HG03378 (cell line): ENCODE results near the gene LDLRAD3.
"Not testable (repeated sequence)": the region's sequence is repeated elsewhere in the genome, so short reads cannot be mapped to it uniquely, and the experiment has no call there.

Experiments
- ATAC-seq: cut with Tn5 transposase; IDR thresholded peaks from one replicate; pipeline ENCODE4 v1.9.1; 2021; ENCODE audit warnings: mild to moderate bottlenecking, moderate library complexity; ENCODE audit not compliant: unreplicated experiment

Gene LDLRAD3, protein sequence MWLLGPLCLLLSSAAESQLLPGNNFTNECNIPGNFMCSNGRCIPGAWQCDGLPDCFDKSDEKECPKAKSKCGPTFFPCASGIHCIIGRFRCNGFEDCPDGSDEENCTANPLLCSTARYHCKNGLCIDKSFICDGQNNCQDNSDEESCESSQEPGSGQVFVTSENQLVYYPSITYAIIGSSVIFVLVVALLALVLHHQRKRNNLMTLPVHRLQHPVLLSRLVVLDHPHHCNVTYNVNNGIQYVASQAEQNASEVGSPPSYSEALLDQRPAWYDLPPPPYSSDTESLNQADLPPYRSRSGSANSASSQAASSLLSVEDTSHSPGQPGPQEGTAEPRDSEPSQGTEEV

DNA sequence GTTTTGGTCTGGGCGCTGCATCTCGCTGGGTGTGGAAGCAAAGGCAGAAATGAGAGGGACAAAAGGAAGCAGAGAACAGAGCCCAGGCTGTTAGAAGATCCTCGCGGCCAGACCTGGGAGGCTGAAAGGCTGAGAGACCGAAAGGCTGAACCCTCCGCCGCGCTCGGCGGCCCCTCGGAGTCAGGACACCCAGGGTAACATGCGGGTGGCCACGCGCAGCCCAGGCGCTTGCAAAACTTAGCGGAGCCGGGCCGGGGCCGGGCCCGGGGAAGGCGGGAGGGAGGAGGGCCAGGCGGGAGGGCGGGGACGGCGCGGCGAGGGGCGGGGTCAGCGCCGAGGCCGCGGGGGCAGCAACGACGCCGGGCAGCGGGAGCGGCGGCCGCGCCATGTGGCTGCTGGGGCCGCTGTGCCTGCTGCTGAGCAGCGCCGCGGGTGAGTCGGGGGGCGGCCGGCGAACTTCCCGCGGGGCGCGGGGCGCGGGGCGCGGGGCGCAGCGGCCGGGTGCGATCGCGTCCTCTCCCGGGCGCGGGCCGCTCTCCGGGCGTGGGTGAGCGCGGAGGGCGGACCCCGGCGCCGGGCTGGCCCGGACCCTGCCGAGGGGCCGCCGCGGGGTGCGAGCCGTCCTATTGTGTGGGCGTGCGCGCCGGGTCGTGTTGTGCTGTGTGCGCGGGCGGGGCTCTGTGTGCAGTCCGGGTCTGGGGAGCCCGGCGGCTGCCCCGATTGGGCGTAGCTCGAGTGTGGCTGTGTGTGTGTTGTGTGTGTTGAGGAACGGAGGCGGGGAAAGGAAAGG, at the start of gene LDLRAD3:
LDLRAD3 (plus strand) TSS at position 350 of the 790 bp plus-strand sequence; CDS start at position 387, 37 bp downstream.
- ATAC-seq, result no peak

DNA sequence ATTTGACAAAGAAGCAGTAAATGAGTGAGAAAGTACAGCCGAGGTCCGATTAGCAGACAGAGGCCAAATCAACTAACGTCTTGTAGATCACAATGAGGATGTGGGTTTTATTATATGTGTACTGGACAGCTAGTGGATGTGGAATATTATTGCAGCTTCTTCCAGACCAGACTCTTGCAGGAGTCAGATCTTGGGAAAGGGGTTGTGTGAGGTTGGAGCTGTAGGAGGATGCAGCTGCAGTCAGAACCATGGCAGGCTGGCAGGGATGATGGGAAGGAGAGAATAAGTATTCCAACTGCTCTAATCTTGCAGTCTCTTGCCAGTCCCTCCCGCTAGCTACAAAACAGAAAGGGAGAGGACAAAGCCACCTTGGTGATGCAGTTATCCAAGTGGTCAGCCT, 46.8 kb upstream of the LDLRAD3 start:
- no peak for ATAC-seq

DNA sequence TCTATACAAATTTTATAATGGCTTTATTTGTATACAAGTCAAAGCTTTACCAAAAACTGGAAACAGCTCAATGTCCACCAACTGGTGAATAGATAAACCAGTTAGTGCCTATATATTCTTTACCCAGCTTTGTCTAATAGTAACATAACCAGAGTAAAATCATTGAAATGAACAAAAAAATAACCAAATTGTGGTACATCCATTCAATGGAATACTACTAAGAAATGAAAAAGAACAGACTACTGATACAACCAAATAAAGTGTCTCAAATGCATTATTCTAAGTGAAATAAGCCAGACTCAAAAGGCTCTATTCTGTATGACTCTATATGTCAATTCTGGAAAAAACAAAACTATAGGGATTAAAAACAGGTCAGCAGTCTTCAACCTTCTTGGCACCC, 40.9 kb upstream of the LDLRAD3 start:
- no peak for ATAC-seq

DNA sequence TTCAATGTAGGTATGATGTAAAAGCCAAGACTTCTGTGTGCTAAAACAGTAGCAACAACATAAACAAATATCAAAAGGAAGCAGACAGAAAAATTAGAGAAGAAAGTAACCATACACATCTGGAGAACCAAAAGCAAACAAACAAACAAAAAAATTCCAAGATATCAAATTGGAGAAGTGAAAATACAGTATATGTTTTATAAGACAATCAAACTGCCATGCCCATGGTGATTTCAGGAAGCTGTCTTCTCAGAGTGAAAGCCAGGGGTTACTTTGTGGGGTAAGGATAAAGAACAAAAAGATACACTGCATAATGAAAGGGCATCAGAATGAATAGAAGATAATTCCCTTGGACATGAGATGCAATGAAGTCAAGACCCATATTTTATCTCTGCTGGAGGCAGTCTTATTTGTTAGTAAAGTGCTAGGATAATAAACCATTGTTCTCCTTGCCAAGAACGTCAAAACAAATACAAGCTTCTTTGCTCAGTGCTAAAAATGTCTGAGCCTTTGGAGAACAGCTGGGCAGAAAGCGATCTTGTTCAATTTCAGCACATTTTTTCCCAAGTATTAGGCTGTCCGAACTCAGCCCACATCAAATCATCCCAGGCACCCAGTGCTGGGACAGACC, 38.1 kb upstream of the LDLRAD3 start:
- ATAC-seq, result no peak

DNA sequence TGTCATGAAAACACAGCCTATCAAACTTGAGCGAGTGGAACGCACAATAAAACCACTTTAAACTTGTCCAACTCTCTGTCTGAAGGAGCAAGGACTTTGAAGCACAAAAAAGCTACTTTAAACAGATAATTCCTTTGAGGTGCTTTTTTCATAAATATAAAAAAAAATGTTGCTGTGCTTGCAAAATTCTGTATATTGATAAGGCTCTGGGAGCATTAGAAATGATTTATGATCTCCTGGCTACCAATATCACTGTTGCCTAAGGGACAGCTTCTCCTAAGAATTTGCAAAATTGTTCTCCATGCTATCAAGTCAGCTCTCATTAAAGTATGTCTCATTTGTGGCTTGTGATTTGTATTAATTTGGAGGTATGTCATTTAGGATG, 37.6 kb upstream of the LDLRAD3 start:
- ATAC-seq, result no peak

DNA sequence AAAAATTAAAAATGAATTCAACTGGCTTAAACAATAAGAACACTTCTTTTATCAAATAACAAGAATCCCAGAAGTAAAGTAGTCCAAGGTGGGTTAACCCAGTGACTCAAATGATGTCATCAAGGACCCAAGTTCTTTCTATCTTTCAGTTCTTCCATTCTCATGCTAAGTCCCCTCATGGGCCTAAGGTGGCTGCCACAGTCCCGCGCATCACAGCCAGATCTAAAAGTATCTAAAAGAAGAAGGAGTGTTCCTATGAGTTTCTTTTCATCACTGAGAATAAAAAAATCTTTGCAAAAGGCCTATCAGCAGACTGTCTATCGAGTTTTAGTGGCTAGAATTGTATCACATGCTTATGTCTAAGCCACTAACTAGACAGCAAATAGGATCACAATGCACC, 37.2 kb upstream of the LDLRAD3 start:
- no peak for ATAC-seq

DNA sequence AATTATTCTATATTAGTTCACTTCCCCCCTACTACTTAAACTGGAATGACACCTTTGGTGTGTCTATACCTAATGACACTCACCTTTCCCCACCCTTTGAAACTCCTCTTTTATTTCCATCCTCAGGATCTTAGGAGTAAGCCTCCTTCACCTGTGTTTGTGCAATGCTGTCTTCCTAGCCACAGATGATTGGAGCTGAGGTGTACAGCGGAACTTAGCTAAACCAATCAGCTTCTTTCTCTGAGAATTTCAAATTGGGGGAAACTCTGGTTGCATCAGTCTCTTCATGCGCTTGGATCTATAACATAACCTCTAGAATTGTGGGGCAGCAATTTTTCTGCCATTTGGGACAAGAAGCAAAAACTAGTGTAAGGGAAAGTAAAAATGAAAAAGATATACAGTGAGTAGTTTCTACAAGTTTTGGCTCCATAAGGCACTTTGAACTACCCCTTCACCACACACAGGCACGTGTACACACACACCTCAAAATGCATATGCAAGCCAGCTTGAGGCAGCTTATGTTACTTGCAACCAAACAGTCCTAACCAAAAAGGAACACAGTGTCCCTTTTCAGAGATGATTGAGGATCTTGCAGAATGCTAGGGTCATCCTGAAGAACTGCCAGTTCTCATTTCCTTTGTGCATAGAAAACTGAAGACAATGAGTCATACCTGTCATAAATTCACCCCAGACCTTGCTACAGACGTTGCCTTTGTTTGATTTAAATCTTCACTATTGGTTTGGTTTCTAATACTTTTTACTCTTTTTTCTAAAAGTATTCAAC, 36.0 kb upstream of the LDLRAD3 start:
- peak; percentile 88 for ATAC-seq

DNA sequence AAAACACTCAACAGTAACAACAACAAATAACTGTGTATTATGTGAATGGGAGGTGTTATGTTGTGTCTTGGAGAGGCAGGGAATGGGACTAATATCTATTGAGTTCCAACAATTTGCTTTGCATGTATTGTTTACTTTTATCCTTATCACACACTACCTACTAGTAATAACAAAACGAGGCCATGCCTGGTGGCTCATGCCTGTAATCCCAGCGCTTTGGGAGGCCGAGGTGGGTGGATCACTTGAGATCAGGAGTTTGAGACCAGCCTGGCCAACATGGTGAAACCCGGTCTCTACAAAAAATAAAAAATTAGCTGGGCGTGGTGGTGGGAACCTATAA, 35.5 kb upstream of the LDLRAD3 start:
- ATAC-seq, result peak; percentile 4

DNA sequence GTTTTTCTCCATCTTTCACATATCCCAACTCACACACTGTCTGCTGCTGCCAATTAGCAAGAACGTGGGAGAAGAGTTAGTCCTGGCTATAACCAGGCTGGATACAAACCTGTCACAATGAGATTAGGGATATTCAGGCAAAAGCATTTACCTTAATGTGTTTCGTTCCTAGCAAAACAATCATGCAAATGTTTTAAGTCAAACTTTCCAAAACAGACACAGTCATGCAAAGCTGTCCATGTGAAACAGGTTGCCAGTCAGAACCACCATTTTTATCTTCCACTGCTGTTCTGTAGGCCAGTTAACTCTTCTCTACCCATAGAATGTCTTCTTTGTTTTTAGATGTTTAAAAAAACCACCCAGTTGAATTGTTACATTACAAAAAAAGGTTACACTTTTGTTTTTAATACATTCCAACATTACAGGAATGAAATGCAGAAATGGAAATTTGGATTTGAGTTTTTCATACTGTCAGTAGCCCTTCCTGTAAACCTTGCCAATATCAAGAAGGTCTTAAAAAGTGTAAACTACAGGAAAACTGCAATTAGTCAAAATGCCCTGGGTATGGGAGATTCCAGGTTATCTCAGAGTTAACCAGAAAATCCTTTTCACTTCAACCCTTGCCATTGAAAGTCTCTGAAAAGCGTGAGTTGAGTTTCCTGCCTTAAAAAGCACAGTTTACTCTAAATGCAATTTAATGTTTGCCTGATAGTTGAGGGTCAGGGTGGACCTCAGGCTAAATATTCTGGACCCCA, 34.2 kb upstream of the LDLRAD3 start:
- no peak for ATAC-seq

DNA sequence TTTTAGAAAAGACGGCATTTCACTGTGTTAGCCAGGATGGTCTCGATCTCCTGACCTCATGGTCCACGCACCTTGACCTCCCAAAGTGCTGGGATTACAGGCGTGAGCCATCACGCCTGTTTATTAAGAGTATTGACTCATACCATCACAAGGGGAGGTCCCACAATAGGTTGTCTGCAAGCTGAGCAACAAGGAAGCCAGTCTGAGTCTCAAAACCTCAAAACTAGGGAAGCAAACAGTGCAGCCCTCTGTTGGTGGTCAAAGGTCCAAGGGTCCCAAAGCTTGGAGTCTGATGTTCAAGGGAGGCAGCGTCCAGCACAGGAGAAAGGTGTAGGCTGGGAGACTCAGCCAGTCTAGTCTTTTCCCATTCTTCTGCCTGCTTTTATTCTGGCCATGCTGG, 32.8 kb upstream of the LDLRAD3 start:
- no peak for ATAC-seq

DNA sequence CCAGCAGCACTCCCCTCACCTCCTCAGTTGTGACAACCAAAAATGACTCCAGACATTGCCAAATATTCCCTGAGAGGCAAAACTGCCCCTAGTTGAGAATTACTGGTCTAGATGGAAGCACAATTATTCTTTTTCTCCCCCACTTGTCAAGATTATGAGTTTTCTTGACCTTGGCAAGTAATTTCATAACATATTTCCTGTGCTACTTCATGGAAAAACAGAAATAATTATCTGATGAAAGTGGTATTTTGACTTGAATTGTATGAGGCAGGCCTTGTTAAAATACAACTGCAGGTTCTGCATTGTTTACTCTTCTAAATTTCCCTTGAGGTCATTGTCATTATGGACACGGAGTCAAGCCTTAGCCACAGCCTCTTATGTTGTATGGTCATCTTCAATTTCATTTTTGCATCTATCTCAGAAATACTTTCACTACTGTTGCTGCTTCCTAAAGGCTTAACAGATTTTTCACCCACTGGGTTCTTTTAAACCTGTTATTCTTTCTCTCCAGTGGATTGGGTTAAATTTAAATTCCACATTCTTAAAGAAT, 32.2 kb upstream of the LDLRAD3 start:
- no peak for ATAC-seq

DNA sequence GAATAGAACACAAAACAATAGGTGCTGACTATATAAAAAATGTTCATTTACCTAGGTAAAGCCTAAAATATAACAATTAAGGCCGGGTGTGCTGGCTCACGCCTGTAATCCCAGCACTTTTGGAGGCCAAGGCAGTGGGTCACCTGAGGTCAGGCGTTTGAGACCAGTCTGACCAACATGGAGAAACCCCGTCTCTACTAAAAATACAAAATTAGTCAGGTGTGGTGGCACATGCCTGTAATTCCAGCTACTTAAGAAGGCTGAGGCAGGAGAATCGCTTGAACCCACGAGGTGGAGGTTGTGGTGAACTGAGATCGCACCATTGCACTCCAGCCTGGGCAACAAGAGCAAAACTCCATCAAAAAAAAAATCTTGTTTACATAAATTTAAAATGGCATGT, 31.4 kb upstream of the LDLRAD3 start:
- not testable (repeated sequence) for ATAC-seq

DNA sequence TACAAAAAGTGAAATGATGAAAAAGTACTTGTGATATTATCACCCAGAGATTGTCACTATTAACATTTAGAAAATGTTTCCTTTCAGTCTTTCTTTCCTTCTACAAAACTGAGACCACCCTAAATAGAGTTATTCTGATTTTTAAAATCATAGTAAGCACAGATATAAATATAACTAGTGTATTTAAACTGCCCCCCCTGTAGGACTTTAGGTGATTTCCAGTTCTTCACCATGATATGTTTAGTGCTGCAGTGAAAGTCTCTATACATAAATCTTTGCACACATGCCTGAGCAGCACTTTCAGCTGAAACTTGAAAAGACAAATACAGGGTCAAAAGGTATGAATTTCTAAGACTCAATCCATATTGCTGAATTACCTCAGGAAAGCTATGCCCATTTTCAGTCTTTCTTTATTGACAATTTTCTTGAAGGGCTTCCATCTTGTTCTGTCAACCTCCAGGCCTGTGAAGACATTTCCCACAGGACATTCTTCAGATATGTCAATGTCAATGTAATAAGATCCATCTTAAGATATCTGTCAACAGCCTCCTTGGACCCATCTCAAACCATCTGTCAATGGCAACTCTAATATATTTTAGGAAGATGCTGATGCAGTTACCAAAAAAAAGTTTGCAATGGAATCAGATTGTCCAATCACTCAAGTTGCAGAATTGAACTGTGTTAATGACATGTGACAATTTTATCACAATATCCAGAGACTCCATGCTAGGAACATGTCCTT, 30.8 kb upstream of the LDLRAD3 start:
- no peak for ATAC-seq

DNA sequence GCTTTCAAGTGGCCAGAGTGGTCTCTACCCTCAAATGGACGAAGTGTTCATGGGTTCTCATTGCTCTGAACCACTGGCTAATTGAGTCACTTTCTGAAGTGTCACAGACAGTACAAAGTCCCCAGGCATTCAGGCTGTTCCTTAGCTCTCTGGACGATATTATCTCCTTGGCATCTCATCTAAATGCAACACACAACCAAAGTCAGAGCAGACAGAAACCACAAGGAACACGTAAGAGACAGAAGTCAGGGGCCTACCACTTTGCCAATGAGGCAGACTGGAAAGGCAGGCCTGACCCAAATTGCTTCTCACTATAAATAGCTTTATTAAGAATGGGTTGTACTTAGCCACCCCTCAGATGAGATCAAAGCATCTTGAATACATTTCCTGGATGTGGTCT, 29.0 kb upstream of the LDLRAD3 start:
- ATAC-seq, result no peak

DNA sequence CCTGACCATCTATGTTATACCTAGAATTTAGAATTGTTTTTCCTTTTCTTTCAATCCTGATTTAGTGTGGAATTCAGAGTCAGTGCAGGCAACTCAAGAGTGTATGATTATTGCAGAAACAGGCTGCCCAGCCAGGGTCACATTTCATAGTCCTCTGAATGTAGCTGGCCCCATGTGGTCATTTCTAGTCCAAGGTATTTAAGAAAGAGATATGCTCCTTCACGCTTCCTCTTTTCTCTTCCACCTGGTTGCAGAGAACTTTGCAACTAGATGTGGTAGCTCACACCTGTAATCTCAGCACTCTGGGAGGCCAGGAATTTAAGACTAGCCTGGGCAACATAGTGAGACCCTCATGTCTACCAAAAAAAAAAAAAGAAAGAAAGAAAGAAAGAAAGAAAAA, 27.6 kb upstream of the LDLRAD3 start:
- ATAC-seq, result no peak

DNA sequence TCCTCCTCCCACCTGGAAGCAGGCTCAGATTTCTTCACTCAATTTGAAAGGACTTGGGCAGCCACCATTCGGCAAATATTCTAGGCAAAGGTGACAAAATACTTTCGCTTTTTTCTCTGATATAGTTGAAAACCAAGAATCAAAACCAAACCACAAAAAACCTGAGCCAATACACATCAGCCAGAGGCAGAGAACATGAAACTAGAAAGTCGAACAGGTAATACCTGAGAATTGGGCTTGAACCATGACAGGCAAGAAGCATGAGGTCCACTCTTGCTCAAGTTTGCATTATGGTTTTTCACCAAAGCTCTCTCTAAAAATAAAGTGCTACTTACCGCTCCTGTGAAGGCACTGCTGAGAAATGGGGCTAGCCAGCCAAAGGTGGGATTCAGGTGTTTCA, 26.2 kb upstream of the LDLRAD3 start:
- no peak for ATAC-seq

DNA sequence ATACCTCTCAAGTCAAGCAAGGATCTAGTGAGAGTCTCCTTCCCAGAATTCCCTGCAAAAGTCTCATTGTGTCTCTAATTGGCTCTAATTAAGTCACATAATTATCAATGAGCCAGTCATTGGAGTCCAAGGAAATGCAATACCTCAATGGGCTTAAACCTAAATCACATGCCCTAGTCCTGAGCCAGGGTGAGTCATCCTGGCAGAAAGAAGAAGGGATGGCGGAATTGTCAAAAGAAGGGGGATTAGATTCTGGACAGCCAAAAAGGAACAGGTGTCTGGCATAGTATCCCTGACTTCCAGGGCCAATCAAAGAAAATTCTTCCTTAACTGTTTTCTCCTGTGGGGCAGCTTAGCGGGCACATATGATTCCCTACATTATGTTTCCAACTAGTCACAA, 25.1 kb upstream of the LDLRAD3 start:
- ATAC-seq, result no peak

DNA sequence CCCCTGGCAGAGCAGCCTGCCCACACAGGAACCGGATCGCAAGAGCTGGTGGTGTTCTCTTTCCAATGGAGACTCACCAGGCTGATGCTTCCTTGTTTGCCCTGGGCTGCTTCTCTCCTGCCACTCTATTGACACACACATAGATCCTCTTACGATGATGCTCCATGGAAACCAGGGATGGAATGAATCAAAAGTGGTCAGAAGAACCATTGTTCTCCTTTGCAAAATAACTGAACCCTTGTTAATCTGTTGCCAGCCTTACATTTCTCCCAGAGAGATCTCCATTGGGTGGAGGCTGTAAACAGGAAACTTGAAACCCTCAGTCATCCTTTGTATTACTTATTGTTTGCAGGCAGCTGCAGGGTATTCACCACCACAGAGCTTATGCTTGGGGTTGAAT, 24.6 kb upstream of the LDLRAD3 start:
- no peak for ATAC-seq

DNA sequence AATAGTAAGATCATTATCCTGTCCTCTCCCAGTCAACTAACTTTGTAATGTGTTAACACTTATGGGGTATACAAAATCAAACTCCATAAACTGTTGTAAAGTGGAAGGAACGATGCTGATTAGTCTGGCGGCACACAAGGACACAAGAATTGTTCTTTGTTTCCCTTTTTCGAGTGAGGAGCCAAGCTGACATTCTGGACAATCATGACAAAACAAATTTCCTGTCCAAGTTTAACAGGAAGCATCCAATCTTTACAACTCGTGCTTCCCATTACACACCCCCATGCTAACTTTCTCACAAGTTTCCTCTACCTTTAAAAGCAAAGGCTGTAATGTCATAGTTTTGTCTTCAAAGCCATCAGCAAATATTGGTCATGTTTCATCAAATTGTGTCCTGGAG, 20.4 kb upstream of the LDLRAD3 start:
- no peak for ATAC-seq

DNA sequence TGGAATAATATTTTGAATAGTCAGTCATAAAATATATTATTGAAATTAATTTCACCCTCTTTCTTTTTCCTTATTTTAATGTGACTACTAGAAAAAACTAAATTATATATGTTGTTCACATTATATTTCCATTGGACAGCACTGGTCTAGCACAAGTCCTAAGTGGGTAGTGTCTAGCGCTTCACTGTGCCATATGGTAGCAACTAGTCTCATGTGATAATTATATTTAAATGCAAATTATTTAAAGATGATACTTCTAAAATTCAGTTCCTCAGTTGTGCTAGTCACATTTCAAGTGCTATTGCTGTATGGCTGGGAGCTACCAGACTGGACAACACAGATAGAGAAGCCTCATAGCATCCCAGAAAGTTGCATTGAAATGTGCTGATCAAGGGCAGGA, 19.1 kb upstream of the LDLRAD3 start:
- no peak for ATAC-seq
